ENCODE data around the gene TPSD1. TPM values are rescaled to one million over a fixed set of nuclear protein-coding genes. Genes with fewer than 3 reads are reported as not detected.

The TPSD1 gene
- total and polyA plus RNA-seq, 2 donors (not counting 1 experiment from before 2014, with no cell fraction given), result not detected

DNA sequence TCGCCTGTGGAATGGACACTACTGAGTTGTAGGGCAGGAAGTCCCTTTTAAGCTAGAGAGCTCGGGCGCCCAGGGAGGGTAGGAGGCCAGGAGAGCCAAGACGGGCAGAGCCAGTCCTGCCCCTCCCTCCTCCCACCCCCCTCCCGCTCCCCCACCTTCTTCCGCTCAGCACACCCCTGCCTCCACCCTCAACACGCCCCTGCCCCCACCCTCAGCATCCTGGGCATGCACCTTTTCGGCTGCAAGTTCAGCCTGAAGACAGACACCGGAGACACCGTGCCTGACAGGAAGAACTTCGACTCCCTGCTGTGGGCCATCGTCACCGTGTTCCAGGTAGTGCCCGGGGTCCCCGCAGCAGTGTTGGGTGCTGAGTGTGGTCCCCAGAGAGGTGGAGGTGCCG is 49.1 kb upstream of the TPSD1 start:
- Histone ChIP-seq H3K9me3 (ENCODE audit: control extremely low read depth in 1 of 3, control insufficient read depth in 2 of 3, insufficient read depth in 1 of 3, low read length in 2 of 3) (no peaks in the 10 kb centered on the region), H3K27me3 (replicated peaks in 1 of 4; ENCODE audit: control extremely low read depth in 1 of 4, control insufficient read depth in 3 of 4, insufficient read depth in 4 of 4, low read length in 3 of 4) (no peaks in the 10 kb centered on the region), H3K4me2 (replicated peaks; ENCODE audit: low read depth, low read length, poor library complexity, severe bottlenecking) (no peak overlapping the region), H2AFZ (ENCODE audit: insufficient read depth, low read depth, low read length, poor library complexity, severe bottlenecking) (no peak overlapping the region), H3K9ac (ENCODE audit: low read length) (no peak overlapping the region), H4K20me1 (ENCODE audit: control insufficient read depth, insufficient read depth, low read length, poor library complexity, severe bottlenecking) (no peaks in the 10 kb centered on the region), H3K27ac (ENCODE audit: low read length in 2 of 2) (no peak overlapping the region), H3K4me3 (ENCODE audit: control extremely low read depth in 1 of 5, extremely low read depth in 1 of 5, insufficient read depth in 1 of 5, low read depth in 2 of 5, low read length in 4 of 5) (no peak overlapping the region), H3K4me1 (ENCODE audit: control insufficient read depth in 2 of 2, insufficient read depth in 2 of 2, low read length in 2 of 2) (no peaks in the 10 kb centered on the region), H3K36me3 (replicated peaks in 1 of 2; ENCODE audit: control extremely low read depth in 1 of 2, control insufficient read depth in 1 of 2, extremely low read depth in 1 of 2, insufficient read depth in 2 of 2, low read length in 1 of 2) (no peaks in the 10 kb centered on the region), H3K79me2 (ENCODE audit: control insufficient read depth, insufficient read depth, low read length) (no peaks in the 10 kb centered on the region)
- ATAC-seq (ENCODE audit: low read depth) (no peak), DNase-seq (no peak)
- intact Hi-C loops (cut with micrococcal nuclease), result no loop called here
- Mint-ChIP-seq H3K4me3 (no peak overlapping the region), H3K27ac (no peak overlapping the region), H3K27me3 (no peaks in the 10 kb centered on the region), H3K9me3 (ENCODE audit: insufficient read depth) (no peaks in the 10 kb centered on the region), H3K4me1 (no peaks in the 10 kb centered on the region)
- ChIA-PET CTCF (no interaction called here), POLR2A (no interaction called here)
- 78% methylated on average over 10 of the region's 16 CpGs for WGBS (ENCODE audit: insufficient coverage)
- no peak for TF ChIP-seq EZH2 (IDR thresholded peaks at IDR 0.05; ENCODE audit: borderline replicate concordance, insufficient read depth, low read depth, low read length, poor library complexity, severe bottlenecking)
- TF ChIP-seq, protein P1, sequence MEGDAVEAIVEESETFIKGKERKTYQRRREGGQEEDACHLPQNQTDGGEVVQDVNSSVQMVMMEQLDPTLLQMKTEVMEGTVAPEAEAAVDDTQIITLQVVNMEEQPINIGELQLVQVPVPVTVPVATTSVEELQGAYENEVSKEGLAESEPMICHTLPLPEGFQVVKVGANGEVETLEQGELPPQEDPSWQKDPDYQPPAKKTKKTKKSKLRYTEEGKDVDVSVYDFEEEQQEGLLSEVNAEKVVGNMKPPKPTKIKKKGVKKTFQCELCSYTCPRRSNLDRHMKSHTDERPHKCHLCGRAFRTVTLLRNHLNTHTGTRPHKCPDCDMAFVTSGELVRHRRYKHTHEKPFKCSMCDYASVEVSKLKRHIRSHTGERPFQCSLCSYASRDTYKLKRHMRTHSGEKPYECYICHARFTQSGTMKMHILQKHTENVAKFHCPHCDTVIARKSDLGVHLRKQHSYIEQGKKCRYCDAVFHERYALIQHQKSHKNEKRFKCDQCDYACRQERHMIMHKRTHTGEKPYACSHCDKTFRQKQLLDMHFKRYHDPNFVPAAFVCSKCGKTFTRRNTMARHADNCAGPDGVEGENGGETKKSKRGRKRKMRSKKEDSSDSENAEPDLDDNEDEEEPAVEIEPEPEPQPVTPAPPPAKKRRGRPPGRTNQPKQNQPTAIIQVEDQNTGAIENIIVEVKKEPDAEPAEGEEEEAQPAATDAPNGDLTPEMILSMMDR (IDR thresholded peaks at IDR 0.05), result no peak

DNA sequence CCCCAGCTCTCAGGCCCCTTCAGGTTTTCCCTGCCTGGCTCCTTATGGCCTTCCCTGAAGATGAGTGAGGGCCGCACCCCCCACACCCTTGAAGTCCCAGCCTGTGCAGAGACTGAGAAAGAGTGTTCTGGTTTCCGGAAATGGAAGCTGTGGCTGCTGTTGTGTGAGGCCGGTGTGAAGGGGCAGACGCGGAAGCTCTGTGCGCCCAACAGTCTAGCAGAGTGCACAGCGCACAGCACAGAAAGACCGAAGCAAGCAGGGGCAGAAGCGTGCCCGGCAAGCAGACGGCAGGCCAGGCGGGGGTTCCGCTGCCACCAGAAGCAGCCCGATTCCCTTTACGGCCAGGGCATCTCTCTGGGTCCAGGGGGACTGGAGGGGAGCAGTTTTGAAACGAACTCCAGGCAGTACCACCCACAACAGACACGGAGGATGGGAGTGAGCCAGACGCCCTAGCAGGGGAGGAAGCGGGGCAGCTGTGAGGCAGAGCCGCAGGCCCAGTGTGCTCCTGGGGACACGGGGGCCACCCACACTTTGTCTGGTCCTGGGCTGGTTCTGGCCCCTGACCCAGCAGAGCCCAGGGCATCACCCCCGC is 47.5 kb upstream of the TPSD1 start:
- no peaks in the 10 kb centered on the region for H3K27me3 ChIP-seq (replicated peaks in 1 of 4; ENCODE audit: control extremely low read depth in 1 of 4, control insufficient read depth in 3 of 4, insufficient read depth in 4 of 4, low read length in 3 of 4)
- no peak overlapping the region for H3K27ac ChIP-seq (ENCODE audit: low read length in 2 of 2)
- ChIA-PET POLR2A (no interaction called here), CTCF (no interaction called here)
- no peak for DNase-seq
- H3K27ac Mint-ChIP-seq, result no peak overlapping the region
- no peaks in the 10 kb centered on the region for H3K9me3 Mint-ChIP-seq (ENCODE audit: insufficient read depth)
- intact Hi-C loops (cut with micrococcal nuclease), result no loop called here
- H4K20me1 ChIP-seq (ENCODE audit: control insufficient read depth, insufficient read depth, low read length, poor library complexity, severe bottlenecking), result no peaks in the 10 kb centered on the region
- H3K9ac ChIP-seq (ENCODE audit: low read length), result no peak overlapping the region
- no peak overlapping the region for H2AFZ ChIP-seq (ENCODE audit: insufficient read depth, low read depth, low read length, poor library complexity, severe bottlenecking)
- 72% methylated on average over 21 of the region's 22 CpGs for WGBS (ENCODE audit: insufficient coverage)
- no peaks in the 10 kb centered on the region for H3K79me2 ChIP-seq (ENCODE audit: control insufficient read depth, insufficient read depth, low read length)
- no peak for ATAC-seq (ENCODE audit: low read depth)
- H3K36me3 ChIP-seq (replicated peaks in 1 of 2; ENCODE audit: control extremely low read depth in 1 of 2, control insufficient read depth in 1 of 2, extremely low read depth in 1 of 2, insufficient read depth in 2 of 2, low read length in 1 of 2), result no peaks in the 10 kb centered on the region
- H3K4me2 ChIP-seq (replicated peaks; ENCODE audit: low read depth, low read length, poor library complexity, severe bottlenecking), result no peak overlapping the region
- no peaks in the 10 kb centered on the region for H3K9me3 ChIP-seq (ENCODE audit: control extremely low read depth in 1 of 3, control insufficient read depth in 2 of 3, insufficient read depth in 1 of 3, low read length in 2 of 3)
- H3K4me1 Mint-ChIP-seq, result no peaks in the 10 kb centered on the region
- TF ChIP-seq, protein P1 (IDR thresholded peaks at IDR 0.05), result no peak
- TF ChIP-seq EZH2 (IDR thresholded peaks at IDR 0.05; ENCODE audit: borderline replicate concordance, insufficient read depth, low read depth, low read length, poor library complexity, severe bottlenecking), result no peak
- no peak overlapping the region for H3K4me3 ChIP-seq (ENCODE audit: control extremely low read depth in 1 of 5, extremely low read depth in 1 of 5, insufficient read depth in 1 of 5, low read depth in 2 of 5, low read length in 4 of 5)
- H3K4me1 ChIP-seq (ENCODE audit: control insufficient read depth in 2 of 2, insufficient read depth in 2 of 2, low read length in 2 of 2), result no peaks in the 10 kb centered on the region
- H3K4me3 Mint-ChIP-seq, result no peak overlapping the region
- no peaks in the 10 kb centered on the region for H3K27me3 Mint-ChIP-seq
